Measurements from ENCODE around the gene TBXAS1. TPM values are rescaled to one million over a fixed set of nuclear protein-coding genes. Genes with fewer than 3 reads are reported as not detected.

The TBXAS1 gene
- total RNA-seq, 4 donors from 2014 or later = 6.2 to 23.0 (median 11.8) TPM

DNA sequence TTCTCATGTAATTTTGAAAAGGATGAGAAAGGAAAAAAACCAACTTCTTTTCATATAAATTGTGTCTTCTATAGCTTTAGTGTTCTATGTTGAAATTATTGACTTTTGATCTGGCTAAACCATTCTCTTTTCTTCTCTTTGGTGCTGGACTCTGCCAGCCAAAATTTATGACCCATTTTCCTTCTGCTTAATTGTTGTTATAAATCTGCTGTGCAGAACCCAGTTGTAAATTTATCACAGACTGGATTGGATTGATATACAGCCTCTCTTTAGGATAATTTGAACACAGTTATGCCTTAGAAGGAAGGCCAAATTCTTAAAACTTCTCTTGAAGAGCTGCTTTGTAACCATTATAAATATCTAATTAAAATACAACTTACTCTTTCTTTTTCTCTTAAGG, 139.9 kb downstream of the TBXAS1 start:
- Histone ChIP-seq H3K4me3 (no peak overlapping the region), H3K4me1 (peaks cover 0 to 20% (median 0%) of the 10 kb centered on the region in 3 donors), H3K36me3 (no peaks in the 10 kb centered on the region), H3K27me3 (no peaks in the 10 kb centered on the region), H3K27ac (peak overlapping the region in 2 of 4 donors; percentile 8 to 42), H3K9me3 (no peaks in the 10 kb centered on the region)
- no peak for TF ChIP-seq POLR2AphosphoS5 (IDR thresholded peaks at IDR 0.05)
- no peak for TF ChIP-seq EP300 (IDR thresholded peaks at IDR 0.05)
- TF ChIP-seq, protein P1, sequence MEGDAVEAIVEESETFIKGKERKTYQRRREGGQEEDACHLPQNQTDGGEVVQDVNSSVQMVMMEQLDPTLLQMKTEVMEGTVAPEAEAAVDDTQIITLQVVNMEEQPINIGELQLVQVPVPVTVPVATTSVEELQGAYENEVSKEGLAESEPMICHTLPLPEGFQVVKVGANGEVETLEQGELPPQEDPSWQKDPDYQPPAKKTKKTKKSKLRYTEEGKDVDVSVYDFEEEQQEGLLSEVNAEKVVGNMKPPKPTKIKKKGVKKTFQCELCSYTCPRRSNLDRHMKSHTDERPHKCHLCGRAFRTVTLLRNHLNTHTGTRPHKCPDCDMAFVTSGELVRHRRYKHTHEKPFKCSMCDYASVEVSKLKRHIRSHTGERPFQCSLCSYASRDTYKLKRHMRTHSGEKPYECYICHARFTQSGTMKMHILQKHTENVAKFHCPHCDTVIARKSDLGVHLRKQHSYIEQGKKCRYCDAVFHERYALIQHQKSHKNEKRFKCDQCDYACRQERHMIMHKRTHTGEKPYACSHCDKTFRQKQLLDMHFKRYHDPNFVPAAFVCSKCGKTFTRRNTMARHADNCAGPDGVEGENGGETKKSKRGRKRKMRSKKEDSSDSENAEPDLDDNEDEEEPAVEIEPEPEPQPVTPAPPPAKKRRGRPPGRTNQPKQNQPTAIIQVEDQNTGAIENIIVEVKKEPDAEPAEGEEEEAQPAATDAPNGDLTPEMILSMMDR (IDR thresholded peaks at IDR 0.05) = no peak
- TF ChIP-seq POLR2A (IDR thresholded peaks at IDR 0.05) = no peak
- ATAC-seq = no peak

- no peak overlapping the region for H3K27ac ChIP-seq
- TF ChIP-seq POLR2A (IDR thresholded peaks at IDR 0.05) = no peak
- no peak for TF ChIP-seq POLR2AphosphoS5 (IDR thresholded peaks at IDR 0.05)
- TF ChIP-seq EP300 (IDR thresholded peaks at IDR 0.05) = no peak
- TF ChIP-seq, protein P1 (IDR thresholded peaks at IDR 0.05) = no peak
- no peak for ATAC-seq
- H3K4me1 ChIP-seq = peaks cover 0 to 32% (median 0%) of the 10 kb centered on the region in 3 donors
- H3K4me3 ChIP-seq = no peak overlapping the region
- H3K9me3 ChIP-seq = no peaks in the 10 kb centered on the region
- H3K36me3 ChIP-seq = no peaks in the 10 kb centered on the region
- no peaks in the 10 kb centered on the region for H3K27me3 ChIP-seq
Measured at GRCh38 chr7:139972029-139972428, 143.0 kb downstream of the TBXAS1 start.

GRCh38 chr7:139973101-139974050, 144.3 kb downstream of the TBXAS1 start:
- peaks cover 0 to 32% (median 0%) of the 10 kb centered on the region in 3 donors for H3K4me1 ChIP-seq
- TF ChIP-seq EP300 (IDR thresholded peaks at IDR 0.05) = no peak
- TF ChIP-seq POLR2A (IDR thresholded peaks at IDR 0.05) = no peak
- TF ChIP-seq, protein P1 (IDR thresholded peaks at IDR 0.05) = no peak
- no peak for TF ChIP-seq POLR2AphosphoS5 (IDR thresholded peaks at IDR 0.05)
- WGBS, 2 donors (ENCODE audit: low coverage in 1 of 2) = 38 to 54% methylated on average over 5 to 11 of the region's 11 CpGs
- ATAC-seq = no peak
- H3K36me3 ChIP-seq = no peaks in the 10 kb centered on the region
- H3K9me3 ChIP-seq = no peaks in the 10 kb centered on the region
- H3K4me3 ChIP-seq = no peak overlapping the region
- no peaks in the 10 kb centered on the region for H3K27me3 ChIP-seq
- H3K27ac ChIP-seq = peak overlapping the region in 3 of 4 donors; percentile 62 to 79 (median 65)

- TF ChIP-seq POLR2A (IDR thresholded peaks at IDR 0.05) = no peak
- no peak for TF ChIP-seq POLR2AphosphoS5 (IDR thresholded peaks at IDR 0.05)
- TF ChIP-seq, protein P1 (IDR thresholded peaks at IDR 0.05) = no peak
- TF ChIP-seq EP300 (IDR thresholded peaks at IDR 0.05) = no peak
- Histone ChIP-seq H3K36me3 (no peaks in the 10 kb centered on the region), H3K27me3 (no peaks in the 10 kb centered on the region), H3K4me3 (no peak overlapping the region), H3K4me1 (peaks cover 0 to 32% (median 0%) of the 10 kb centered on the region in 3 donors), H3K9me3 (no peaks in the 10 kb centered on the region), H3K27ac (peak overlapping the region in 3 of 4 donors; percentile 62 to 79 (median 65))
- ATAC-seq = no peak
- 71 to 82% methylated on average over 9 to 13 of the region's 13 CpGs for WGBS, 2 donors (ENCODE audit: low coverage in 1 of 2)
Measured at GRCh38 chr7:139974179-139974811, 145.2 kb downstream of the TBXAS1 start.
